GM12878 (cell line): ENCODE data around the gene SHQ1.

ENCODE experiments used
- CTCF ChIP-seq, 3 experiments: IDR thresholded peaks in 2 of 3; conservative IDR thresholded peaks in 1 of 3; 2 replicates each; pipeline ENCODE4 v1.5.1; 2011; ENCODE audit warnings: low read depth in 3 of 3, low read length in 3 of 3, mild to moderate bottlenecking in 3 of 3, control low read depth in 2 of 3, moderate library complexity in 2 of 3, inconsistent platforms in 1 of 3, mixed read lengths in 1 of 3; ENCODE audit not compliant: control insufficient read depth in 2 of 3, insufficient read depth in 1 of 3; ENCODE audit errors: extremely low read depth in 1 of 3
- MYB ChIP-seq: fragments of 150-350 bp; IDR thresholded peaks from 2 replicates; pipeline ENCODE4 v1.6.1; 2014; ENCODE audit warnings: mild to moderate bottlenecking, low read depth, low read length, borderline replicate concordance
- PAX5 ChIP-seq: IDR thresholded peaks from 2 replicates; pipeline ENCODE4 v1.6.1; 2011; ENCODE audit warnings: low read depth, low read length, borderline replicate concordance
- POLR2A ChIP-seq: IDR thresholded peaks from 2 replicates; pipeline ENCODE4 v1.6.1; 2011; ENCODE audit warnings: low read depth, mild to moderate bottlenecking, low read length
- POLR2AphosphoS2 ChIP-seq: IDR thresholded peaks from 2 replicates; pipeline ENCODE4 v1.6.1; 2011; ENCODE audit warnings: low read depth, mild to moderate bottlenecking, low read length, improper control_type of control experiment, moderate library complexity
- RAD21 ChIP-seq: IDR thresholded peaks from 2 replicates; pipeline ENCODE4 v1.6.1; 2011; ENCODE audit warnings: mild to moderate bottlenecking, low read depth, low read length, moderate library complexity; ENCODE audit not compliant: insufficient read depth
- RFX5 ChIP-seq: IDR thresholded peaks from 2 replicates; pipeline ENCODE4 v1.6.1; 2011; ENCODE audit warnings: low read depth, low read length, improper control_type of control experiment
- SIN3A ChIP-seq: IDR thresholded peaks from 2 replicates; pipeline ENCODE4 v1.6.1; 2012; ENCODE audit warnings: low read depth, low read length, improper control_type of control experiment
- SMAD5 ChIP-seq: IDR thresholded peaks from 2 replicates; pipeline ENCODE4 v1.6.1; 2016; ENCODE audit warnings: antibody characterized with exemption, low read depth
- TCF7 ChIP-seq: IDR thresholded peaks from 2 replicates; pipeline ENCODE4 v1.6.1; 2014; ENCODE audit warnings: antibody characterized with exemption, borderline replicate concordance
- YY1 ChIP-seq: IDR thresholded peaks from 2 replicates; pipeline ENCODE4 v1.6.1; 2011; ENCODE audit warnings: low read depth, mild to moderate bottlenecking, low read length

GRCh38 chr3:72862314-72863090 is 14.3 kb upstream of the SHQ1 start:
- TF ChIP-seq CTCF (IDR thresholded peaks at IDR 0.05 in 2 of 3, conservative IDR thresholded peaks at IDR 0.05 in 1 of 3; ENCODE audit: control insufficient read depth in 2 of 3, extremely low read depth in 1 of 3, insufficient read depth in 1 of 3, low read depth in 3 of 3, low read length in 3 of 3): no peak
- TF ChIP-seq RFX5: no peak
- TF ChIP-seq MYB: no peak
- TF ChIP-seq PAX5: no peak
- TF ChIP-seq POLR2AphosphoS2: no peak
- TF ChIP-seq RAD21: no peak
- TF ChIP-seq TCF7: no peak
- no peak for TF ChIP-seq YY1
- TF ChIP-seq SMAD5: no peak
- TF ChIP-seq SIN3A: no peak
- TF ChIP-seq POLR2A: no peak
